ENCODE data around the gene MARK4.

GRCh38 chr19:45306518-45307027 lies 55.5 kb downstream of the MARK4 start:
- TF ChIP-seq CTCF (IDR thresholded peaks at IDR 0.05; ENCODE audit: insufficient read depth, low read length) (no peak), POLR2AphosphoS5 (IDR thresholded peaks at IDR 0.05; ENCODE audit: low read depth) (no peak), REST (IDR thresholded peaks at IDR 0.05; ENCODE audit: insufficient replicate concordance, low read depth) (no peak), SPI1 (IDR thresholded peaks at IDR 0.05; ENCODE audit: borderline replicate concordance, low read depth) (no peak)

Measured in HL-60 (cell line).